Effector memory CD4-positive, alpha-beta T cell (primary cell): Measurements from ENCODE around the gene CDK11A.
"Not testable (repeated sequence)": the region's sequence is repeated elsewhere in the genome, so short reads cannot be mapped to it uniquely, and the experiment has no call there.

Experiments used
- DNase-seq, 3 donors: peaks; one replicate each; pipeline ENCODE4 v3.0.0-alpha.2; 2020
- H3K27ac ChIP-seq: 2 replicates; pipeline ENCODE4 v1.7.0; 2013; ENCODE audit warnings: mild to moderate bottlenecking, low read length, moderate library complexity; ENCODE audit not compliant: insufficient read depth, poor library complexity, severe bottlenecking
- H3K27me3 ChIP-seq: replicated peaks from 2 replicates; pipeline ENCODE4 v1.7.0; 2013; ENCODE audit warnings: mild to moderate bottlenecking, low read length; ENCODE audit not compliant: insufficient read depth, control insufficient read depth, poor library complexity, severe bottlenecking
- H3K36me3 ChIP-seq: 2 replicates; pipeline ENCODE4 v1.7.0; 2013; ENCODE audit warnings: mild to moderate bottlenecking, low read length, moderate library complexity; ENCODE audit not compliant: control insufficient read depth, insufficient read depth
- H3K4me1 ChIP-seq: 2 replicates; pipeline ENCODE4 v1.7.0; 2013; ENCODE audit warnings: low read length, mild to moderate bottlenecking; ENCODE audit not compliant: control insufficient read depth, insufficient read depth, poor library complexity, severe bottlenecking
- H3K4me3 ChIP-seq: 2 replicates; pipeline ENCODE4 v1.7.0; 2013; ENCODE audit warnings: low read length, low read depth, mild to moderate bottlenecking; ENCODE audit not compliant: insufficient read depth, poor library complexity, severe bottlenecking
- H3K9me3 ChIP-seq: 2 replicates; pipeline ENCODE4 v1.7.0; 2013; ENCODE audit warnings: mild to moderate bottlenecking, low read length, moderate library complexity; ENCODE audit not compliant: control insufficient read depth

The CDK11A gene

DNA sequence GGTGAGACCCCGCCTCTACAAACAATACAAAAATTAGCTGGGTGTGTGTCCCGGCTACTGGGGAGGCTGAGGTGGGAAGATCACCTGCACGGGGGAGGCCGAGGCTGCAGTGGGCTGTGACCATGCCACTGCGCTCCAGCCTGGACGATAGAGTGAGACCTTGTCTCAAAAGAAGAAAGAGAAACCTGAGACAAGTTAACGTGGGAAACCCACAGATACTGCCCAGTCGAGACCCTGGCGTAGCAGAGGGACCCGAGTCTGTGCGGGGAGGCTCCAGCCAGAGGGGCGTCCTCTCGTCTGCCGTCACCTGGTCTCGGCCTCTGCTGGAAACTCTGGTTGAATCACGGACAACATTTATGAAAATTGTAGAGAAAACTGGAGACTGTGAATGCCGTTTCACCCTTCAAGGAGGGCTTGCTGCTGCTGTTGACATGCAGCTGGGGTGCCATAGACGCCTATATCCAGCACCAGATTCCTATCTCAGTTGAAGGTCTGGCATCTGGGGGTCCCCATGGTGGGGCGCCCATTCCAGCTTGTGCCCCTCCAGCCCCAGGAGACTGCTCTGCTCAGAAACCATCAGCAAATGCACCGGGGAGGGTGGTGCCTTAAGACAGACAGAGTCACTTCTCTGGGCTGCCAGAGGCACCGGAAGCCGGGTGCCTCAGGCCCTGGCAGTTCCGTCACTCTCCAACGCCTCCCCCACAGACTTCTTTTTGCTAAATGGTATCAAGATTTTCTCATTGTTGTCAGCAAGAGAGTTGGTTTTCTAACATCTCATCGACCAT lies 51.8 kb downstream of the CDK11A start:
- no peak for DNase-seq
- Histone ChIP-seq H3K9me3 (no peaks in the 10 kb centered on the region), H3K27ac (no peak overlapping the region), H3K36me3 (peaks cover 27% of the 10 kb centered on the region), H3K27me3 (no peaks in the 10 kb centered on the region), H3K4me3 (no peak overlapping the region), H3K4me1 (no peaks in the 10 kb centered on the region)

DNA sequence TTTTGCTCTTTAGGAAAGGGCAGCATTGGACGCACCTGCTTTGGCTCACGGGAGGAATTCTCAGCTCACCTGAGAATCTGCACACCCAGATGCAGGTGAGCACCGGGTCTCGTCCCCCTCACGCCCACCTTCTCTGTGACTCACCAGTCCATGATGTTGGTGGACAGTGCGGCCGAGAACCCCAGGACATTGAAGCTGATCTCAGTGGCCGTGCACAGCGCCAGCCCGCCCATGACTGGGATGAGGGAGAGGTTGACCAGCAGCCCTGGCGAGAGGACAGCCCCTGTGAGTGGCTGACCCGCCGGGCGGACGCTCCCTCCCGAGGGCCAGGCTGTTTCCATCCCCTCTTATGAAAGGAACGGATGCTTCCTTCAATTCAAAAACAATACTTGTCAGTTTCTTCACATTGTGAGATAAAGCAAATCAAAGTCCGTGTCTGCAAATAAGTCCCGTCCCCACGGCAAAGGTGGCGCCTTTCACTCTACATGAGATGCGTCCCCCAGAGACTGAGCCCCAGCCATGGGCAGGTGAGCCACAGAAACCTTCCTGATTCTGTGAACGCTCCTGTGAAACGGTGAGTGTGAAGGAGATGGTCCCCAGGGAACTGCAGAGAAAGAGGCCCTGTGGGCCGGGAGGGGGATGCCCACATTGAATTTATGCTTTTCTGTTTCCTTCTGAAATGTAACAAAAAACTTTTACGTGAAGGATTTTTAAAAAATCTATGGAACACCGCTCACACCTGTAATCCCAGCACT lies 52.6 kb downstream of the CDK11A start:
- no peaks in the 10 kb centered on the region for H3K27me3 ChIP-seq
- H3K4me1 ChIP-seq = no peaks in the 10 kb centered on the region
- H3K9me3 ChIP-seq = no peaks in the 10 kb centered on the region
- no peak overlapping the region for H3K27ac ChIP-seq
- peaks cover 28% of the 10 kb centered on the region for H3K36me3 ChIP-seq
- DNase-seq = no peak
- no peak overlapping the region for H3K4me3 ChIP-seq

- H3K4me3 ChIP-seq = no peak overlapping the region
- no peaks in the 10 kb centered on the region for H3K4me1 ChIP-seq
- no peaks in the 10 kb centered on the region for H3K9me3 ChIP-seq
- DNase-seq = no peak
- no peak overlapping the region for H3K27ac ChIP-seq
- peaks cover 35% of the 10 kb centered on the region for H3K36me3 ChIP-seq
- H3K27me3 ChIP-seq = no peaks in the 10 kb centered on the region
Observed at GRCh38 chr1:1670866-1671265, 53.3 kb downstream of the CDK11A start.

DNA sequence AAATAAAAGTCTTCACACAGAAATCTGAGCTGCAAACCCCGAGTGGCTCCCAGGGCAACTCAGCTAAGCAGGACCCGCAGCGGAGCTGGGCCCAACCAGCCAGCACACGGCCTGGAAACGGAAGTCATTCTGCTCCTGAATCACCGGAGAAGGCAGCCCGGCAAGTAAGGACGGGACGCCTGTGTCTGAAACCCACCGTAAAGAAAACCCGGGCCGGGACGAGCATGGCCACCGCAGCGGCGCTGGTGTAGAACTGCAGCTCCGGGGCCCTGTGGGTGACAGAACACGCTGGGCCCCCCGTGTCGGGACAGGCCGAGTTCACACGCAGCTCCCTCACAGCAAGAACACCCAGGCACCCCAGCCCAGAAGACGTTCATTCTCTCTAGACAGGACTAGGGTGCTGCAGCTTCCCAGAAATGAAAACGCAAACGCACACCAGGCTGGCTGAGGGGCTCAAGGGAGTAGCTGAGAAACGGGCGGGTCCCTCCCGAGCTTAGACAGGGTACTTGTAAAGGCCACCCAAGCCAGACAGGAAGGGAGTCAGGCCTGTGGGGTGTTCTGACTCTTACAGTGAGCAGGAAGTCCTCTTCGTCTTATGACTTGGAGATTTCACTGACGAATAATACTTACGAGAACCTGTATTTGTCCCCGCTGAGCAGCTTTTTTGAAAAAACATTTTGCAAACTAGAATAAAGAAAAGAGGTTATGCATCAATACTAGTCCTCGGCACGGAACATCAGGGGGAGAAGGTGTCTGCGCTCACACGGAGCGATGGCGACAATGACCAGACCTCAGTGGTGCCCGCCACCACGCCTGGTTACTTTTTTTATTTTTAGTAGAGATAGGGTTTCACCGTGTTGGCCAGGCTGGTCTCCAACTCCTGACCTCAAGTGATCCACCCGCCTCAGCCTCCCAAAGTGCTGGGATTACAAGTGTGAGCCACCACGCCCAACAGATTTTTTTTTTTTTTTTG lies 54.4 kb downstream of the CDK11A start:
- Histone ChIP-seq H3K4me1 (no peaks in the 10 kb centered on the region), H3K36me3 (peaks cover 46% of the 10 kb centered on the region), H3K9me3 (no peaks in the 10 kb centered on the region), H3K4me3 (no peak overlapping the region), H3K27ac (no peak overlapping the region), H3K27me3 (no peaks in the 10 kb centered on the region)
- DNase-seq = no peak

DNA sequence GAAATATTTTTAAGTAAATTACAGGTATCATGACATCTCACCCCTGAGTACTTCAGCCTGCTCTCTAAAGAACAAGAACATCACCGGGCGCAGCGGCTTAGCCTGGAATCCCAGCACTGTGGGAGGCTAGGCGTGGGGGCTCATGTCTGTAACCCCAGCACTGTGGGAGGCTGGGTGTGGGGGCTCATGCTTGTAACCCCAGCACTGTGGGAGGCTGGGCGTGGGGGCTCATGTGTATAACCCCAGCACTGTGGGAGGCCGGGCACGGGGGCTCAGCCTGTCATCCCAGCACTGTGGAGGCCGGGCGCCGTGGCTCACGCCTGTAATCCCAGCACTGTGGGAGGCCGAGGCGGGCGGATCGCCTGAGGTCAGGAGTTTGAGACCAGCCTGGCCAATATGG lies 57.6 kb downstream of the CDK11A start:
- H3K4me3 ChIP-seq = no peak overlapping the region
- peaks cover 4% of the 10 kb centered on the region for H3K4me1 ChIP-seq
- no peak overlapping the region for H3K27ac ChIP-seq
- no peak for DNase-seq
- no peaks in the 10 kb centered on the region for H3K9me3 ChIP-seq
- H3K27me3 ChIP-seq = no peaks in the 10 kb centered on the region
- H3K36me3 ChIP-seq = peaks cover 36% of the 10 kb centered on the region

DNA sequence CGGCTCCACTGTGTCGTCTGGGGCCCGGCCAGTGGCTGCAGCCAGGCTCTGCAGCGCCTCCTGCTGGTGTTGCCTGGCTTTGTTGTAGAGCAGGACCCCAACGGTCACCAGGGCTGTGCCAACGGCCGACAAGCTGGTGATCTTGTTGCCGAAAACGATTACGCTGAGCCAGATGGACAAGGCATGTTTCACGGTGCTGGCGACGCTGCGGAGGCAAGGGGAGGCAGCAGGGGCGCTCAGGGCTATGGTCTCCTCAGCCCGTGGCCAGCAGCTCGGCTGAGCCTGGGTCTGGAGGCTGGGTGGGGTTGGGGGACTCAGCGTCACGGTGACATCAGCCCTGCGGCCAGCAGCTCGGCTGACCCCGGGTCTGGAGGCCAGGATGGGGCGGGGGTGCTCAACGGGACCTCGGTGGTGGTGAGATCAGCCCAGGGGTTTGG lies 58.3 kb downstream of the CDK11A start:
- peaks cover 30% of the 10 kb centered on the region for H3K36me3 ChIP-seq
- H3K4me3 ChIP-seq = no peak overlapping the region
- H3K9me3 ChIP-seq = no peaks in the 10 kb centered on the region
- H3K27me3 ChIP-seq = no peaks in the 10 kb centered on the region
- DNase-seq = no peak
- H3K27ac ChIP-seq = no peak overlapping the region
- H3K4me1 ChIP-seq = peaks cover 4% of the 10 kb centered on the region

GRCh38 chr1:1664941-1665814 lies 59.0 kb downstream of the CDK11A start:
- Histone ChIP-seq H3K36me3 (peaks cover 26% of the 10 kb centered on the region), H3K27me3 (no peaks in the 10 kb centered on the region), H3K4me3 (no peak overlapping the region), H3K4me1 (peaks cover 4% of the 10 kb centered on the region), H3K27ac (no peak overlapping the region), H3K9me3 (no peaks in the 10 kb centered on the region)
- DNase-seq = no peak

DNA sequence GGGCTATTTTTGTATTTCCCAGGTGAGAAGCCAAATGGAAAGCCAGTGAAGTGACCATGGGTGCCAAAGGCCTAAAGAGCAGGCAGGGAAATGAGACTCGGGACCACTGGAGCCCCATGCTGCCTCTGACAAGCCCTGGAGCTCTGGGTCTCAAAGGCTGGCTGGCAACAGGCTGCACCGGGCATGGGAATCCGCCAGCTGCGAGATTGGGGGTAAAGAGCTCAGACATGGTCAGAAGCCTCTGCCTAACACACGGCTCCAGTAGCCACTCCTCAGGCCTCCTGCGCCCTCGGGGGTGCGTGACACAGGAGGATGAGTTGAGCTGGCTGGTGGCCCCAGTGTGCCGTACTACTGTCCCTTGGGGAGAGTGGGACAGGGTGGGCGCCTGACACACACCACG lies 59.8 kb downstream of the CDK11A start:
- not testable (repeated sequence) for H3K27ac ChIP-seq, H3K4me1 ChIP-seq, H3K4me3 ChIP-seq, H3K9me3 ChIP-seq, DNase-seq, H3K27me3 ChIP-seq
- peaks cover 20% of the 10 kb centered on the region for H3K36me3 ChIP-seq
